ENCODE data around the gene NLRC5. TPM values are rescaled to one million over a fixed set of nuclear protein-coding genes. Genes with fewer than 3 reads are reported as not detected.
A peak's percentile ranks its signal among the peaks of the same experiment; 100 is the strongest.

The NLRC5 gene
- total RNA-seq, 2 experiments from 2014 or later = 424 to 434 TPM

DNA sequence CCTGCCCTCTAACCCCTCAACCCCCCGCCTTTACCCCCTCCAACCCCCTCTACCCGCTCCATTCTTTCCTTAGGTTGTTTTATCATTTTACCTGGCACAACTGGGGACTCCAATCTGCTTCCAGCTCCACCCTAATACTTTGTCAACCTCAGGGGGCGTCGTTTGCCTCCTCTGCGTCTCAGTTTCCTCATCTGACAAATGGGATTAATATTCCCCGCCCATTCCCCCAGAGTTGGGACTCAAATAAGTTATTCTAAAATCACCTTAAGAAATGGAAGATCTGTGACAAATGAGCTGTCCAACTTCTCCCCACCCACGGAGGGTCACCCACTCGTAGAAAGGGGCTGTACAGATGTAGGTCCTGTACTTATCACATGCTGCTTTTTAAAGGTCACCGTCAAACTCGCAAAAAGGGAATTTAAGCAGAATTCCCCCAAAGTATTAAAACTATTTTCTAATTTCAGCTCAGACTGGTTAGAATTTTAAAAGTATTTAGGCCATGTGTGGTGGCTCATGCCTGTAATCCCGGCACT, 62.4 kb downstream of the NLRC5 start:
- peaks cover 18% of the 10 kb centered on the region for H3K4me1 Mint-ChIP-seq (ENCODE audit: low read depth)
- peaks cover 92% of the 10 kb centered on the region for H3K36me3 Mint-ChIP-seq (ENCODE audit: low read depth)
- no peak overlapping the region for H3K27ac Mint-ChIP-seq
- Histone ChIP-seq H3K36me3 (ENCODE audit: insufficient read depth, low read length) (peaks cover 91% of the 10 kb centered on the region), H3K4me1 (ENCODE audit: insufficient read depth, low read length) (peaks cover 10% of the 10 kb centered on the region), H3K9me3 (ENCODE audit: control insufficient read depth in 1 of 2, insufficient read depth in 1 of 2, low read length in 2 of 2) (no peaks in the 10 kb centered on the region), H3K27me3 (ENCODE audit: control insufficient read depth in 1 of 2, insufficient read depth in 2 of 2, low read length in 2 of 2) (no peaks in the 10 kb centered on the region), H3K27ac (ENCODE audit: low read depth in 1 of 2, low read length in 2 of 2) (no peak overlapping the region), H3K4me3 (ENCODE audit: low read length) (no peak overlapping the region)
- DNase-seq (no peak), ATAC-seq (ENCODE audit: poor library complexity) (no peak)
- intact Hi-C loops (cut with DNase I, micrococcal nuclease) = no loop called here
- no peaks in the 10 kb centered on the region for H3K9me3 Mint-ChIP-seq
- H3K27me3 Mint-ChIP-seq = no peaks in the 10 kb centered on the region
- TF ChIP-seq, protein P1, sequence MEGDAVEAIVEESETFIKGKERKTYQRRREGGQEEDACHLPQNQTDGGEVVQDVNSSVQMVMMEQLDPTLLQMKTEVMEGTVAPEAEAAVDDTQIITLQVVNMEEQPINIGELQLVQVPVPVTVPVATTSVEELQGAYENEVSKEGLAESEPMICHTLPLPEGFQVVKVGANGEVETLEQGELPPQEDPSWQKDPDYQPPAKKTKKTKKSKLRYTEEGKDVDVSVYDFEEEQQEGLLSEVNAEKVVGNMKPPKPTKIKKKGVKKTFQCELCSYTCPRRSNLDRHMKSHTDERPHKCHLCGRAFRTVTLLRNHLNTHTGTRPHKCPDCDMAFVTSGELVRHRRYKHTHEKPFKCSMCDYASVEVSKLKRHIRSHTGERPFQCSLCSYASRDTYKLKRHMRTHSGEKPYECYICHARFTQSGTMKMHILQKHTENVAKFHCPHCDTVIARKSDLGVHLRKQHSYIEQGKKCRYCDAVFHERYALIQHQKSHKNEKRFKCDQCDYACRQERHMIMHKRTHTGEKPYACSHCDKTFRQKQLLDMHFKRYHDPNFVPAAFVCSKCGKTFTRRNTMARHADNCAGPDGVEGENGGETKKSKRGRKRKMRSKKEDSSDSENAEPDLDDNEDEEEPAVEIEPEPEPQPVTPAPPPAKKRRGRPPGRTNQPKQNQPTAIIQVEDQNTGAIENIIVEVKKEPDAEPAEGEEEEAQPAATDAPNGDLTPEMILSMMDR (IDR thresholded peaks at IDR 0.05) = no peak
- CTCF ChIA-PET = interaction anchor here (1.6 kb wide), 1 partner anchor 62 kb away, joined by 4 read pairs; the partner anchor contains the start of gene NLRC5
- POLR2A ChIA-PET = interaction anchor here (1.8 kb wide), 1 partner anchor 86 kb away, joined by 5 read pairs; no protein-coding TSS in a partner anchor
- H3K4me3 Mint-ChIP-seq = no peak overlapping the region

DNA sequence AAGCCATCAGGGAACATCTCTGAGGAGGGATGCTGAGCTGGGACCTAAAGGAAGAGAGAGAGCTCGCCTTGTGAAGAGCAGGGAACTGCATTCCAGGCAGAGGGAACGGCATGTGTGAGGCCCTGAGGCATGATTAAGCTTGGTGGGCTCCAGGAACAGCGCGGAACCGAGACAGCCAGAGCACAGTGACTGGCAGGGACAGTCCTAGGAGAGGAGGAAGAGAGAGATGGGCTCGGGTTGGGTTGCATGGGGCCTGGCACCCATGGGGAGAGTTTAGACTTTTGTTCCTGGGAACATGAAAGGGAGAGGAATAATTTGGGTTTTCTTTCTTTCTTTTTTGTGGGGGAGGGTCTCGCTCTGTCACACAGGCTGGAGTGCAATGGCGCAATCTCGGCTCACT, 63.8 kb downstream of the NLRC5 start:
- peaks cover 89% of the 10 kb centered on the region for H3K36me3 ChIP-seq (ENCODE audit: insufficient read depth, low read length)
- TF ChIP-seq, protein P1 (IDR thresholded peaks at IDR 0.05) = no peak
- H3K9me3 ChIP-seq (ENCODE audit: control insufficient read depth in 1 of 2, insufficient read depth in 1 of 2, low read length in 2 of 2) = no peaks in the 10 kb centered on the region
- H3K4me3 ChIP-seq (ENCODE audit: low read length) = no peak overlapping the region
- Mint-ChIP-seq H3K4me3 (no peak overlapping the region), H3K36me3 (ENCODE audit: low read depth) (peaks cover 91% of the 10 kb centered on the region), H3K27ac (peak overlapping the region; percentile 45), H3K9me3 (no peaks in the 10 kb centered on the region), H3K4me1 (ENCODE audit: low read depth) (peaks cover 14% of the 10 kb centered on the region), H3K27me3 (no peaks in the 10 kb centered on the region)
- H3K27ac ChIP-seq (ENCODE audit: low read depth in 1 of 2, low read length in 2 of 2) = no peak overlapping the region
- intact Hi-C loops (cut with DNase I, micrococcal nuclease) = no loop called here
- ChIA-PET POLR2A (interaction anchor here (1.4 to 1.5 kb wide), 2 partner anchors 12 to 13 kb away, joined by 3 to 6 read pairs; no protein-coding TSS in a partner anchor), CTCF (interaction anchor here (0.9 to 1.6 kb wide), 2 partner anchors 64 to 89 kb away, joined by 3 to 4 read pairs; partner anchors contain the start of gene NLRC5)
- DNase-seq = no peak
- no peak for ATAC-seq (ENCODE audit: poor library complexity)
- peaks cover 2% of the 10 kb centered on the region for H3K4me1 ChIP-seq (ENCODE audit: insufficient read depth, low read length)
- H3K27me3 ChIP-seq (ENCODE audit: control insufficient read depth in 1 of 2, insufficient read depth in 2 of 2, low read length in 2 of 2) = no peaks in the 10 kb centered on the region

DNA sequence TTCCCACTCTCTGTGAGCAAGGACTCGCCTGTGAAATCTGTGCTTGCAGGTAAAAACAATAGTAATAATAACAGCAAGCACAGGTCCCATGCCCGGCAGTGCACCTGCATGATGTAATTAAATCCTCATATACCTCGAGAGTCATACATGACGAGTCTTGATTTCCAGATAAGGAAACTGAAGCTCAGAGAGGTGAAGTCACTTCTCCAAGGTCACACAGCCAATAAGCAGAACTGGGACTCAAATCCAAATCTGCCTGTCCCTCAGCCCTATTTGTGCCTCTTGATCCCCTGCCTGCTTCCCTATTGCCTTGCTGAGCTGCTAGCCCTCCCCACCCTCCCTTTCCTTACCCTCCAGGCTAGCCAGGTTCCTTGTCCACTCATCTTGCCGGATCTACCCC, 65.0 kb downstream of the NLRC5 start:
- ATAC-seq (ENCODE audit: poor library complexity) (no peak), DNase-seq (no peak)
- TF ChIP-seq, protein P1 (IDR thresholded peaks at IDR 0.05) = no peak
- H3K27me3 ChIP-seq (ENCODE audit: control insufficient read depth in 1 of 2, insufficient read depth in 2 of 2, low read length in 2 of 2) = no peaks in the 10 kb centered on the region
- peaks cover 6% of the 10 kb centered on the region for H3K4me1 Mint-ChIP-seq (ENCODE audit: low read depth)
- ChIA-PET POLR2A (interaction anchor here (1.3 kb wide), 1 partner anchor 66 kb away, joined by 5 read pairs; the partner anchor contains the start of gene NLRC5), CTCF (interaction anchor here (1.4 kb wide), 1 partner anchor 89 kb away, joined by 4 read pairs; no protein-coding TSS in a partner anchor)
- H3K4me1 ChIP-seq (ENCODE audit: insufficient read depth, low read length) = peaks cover 5% of the 10 kb centered on the region
- intact Hi-C loops (cut with DNase I, micrococcal nuclease) = no loop called here
- H3K4me3 Mint-ChIP-seq = no peak overlapping the region
- H3K36me3 Mint-ChIP-seq (ENCODE audit: low read depth) = peaks cover 91% of the 10 kb centered on the region
- H3K9me3 ChIP-seq (ENCODE audit: control insufficient read depth in 1 of 2, insufficient read depth in 1 of 2, low read length in 2 of 2) = no peaks in the 10 kb centered on the region
- no peak overlapping the region for H3K27ac Mint-ChIP-seq
- H3K27ac ChIP-seq (ENCODE audit: low read depth in 1 of 2, low read length in 2 of 2) = no peak overlapping the region
- H3K4me3 ChIP-seq (ENCODE audit: low read length) = no peak overlapping the region
- peaks cover 92% of the 10 kb centered on the region for H3K36me3 ChIP-seq (ENCODE audit: insufficient read depth, low read length)
- no peaks in the 10 kb centered on the region for H3K9me3 Mint-ChIP-seq
- no peaks in the 10 kb centered on the region for H3K27me3 Mint-ChIP-seq
